Activated CD4-positive, alpha-beta T cell treated with anti-CD3 and anti-CD28 coated beads for 1 hour (primary cell): ENCODE measurements around the gene HNRNPD.
"Not testable (repeated sequence)": the region's sequence is repeated elsewhere in the genome, so short reads cannot be mapped to it uniquely, and the experiment has no call there.

ENCODE experiments used
- DNase-seq: peaks from one replicate; pipeline ENCODE4 v3.0.0-alpha.2; 2020

The HNRNPD gene

GRCh38 chr4:82373816-82374625 lies at the start of gene HNRNPD:
Gene HNRNPD, minus strand, starts transcription at chr4:82373991. Its CDS starts 313 bp downstream, at chr4:82373678.
- peak; percentile 86 for DNase-seq

- no peak for DNase-seq
Observed at GRCh38 chr4:82422616-82423015, 48.8 kb upstream of the HNRNPD start.

- no peak for DNase-seq
Observed at GRCh38 chr4:82421796-82422560, 48.2 kb upstream of the HNRNPD start.

GRCh38 chr4:82419451-82419850 lies 45.7 kb upstream of the HNRNPD start:
- no peak for DNase-seq

- no peak for DNase-seq
Observed at GRCh38 chr4:82415922-82416365, 42.2 kb upstream of the HNRNPD start.

- not testable (repeated sequence) for DNase-seq
Observed at GRCh38 chr4:82415061-82415460, 41.3 kb upstream of the HNRNPD start.

- no peak for DNase-seq
Observed at GRCh38 chr4:82403725-82404124, 29.9 kb upstream of the HNRNPD start.

GRCh38 chr4:82402196-82402775 lies 28.5 kb upstream of the HNRNPD start:
- no peak for DNase-seq

- no peak for DNase-seq
Observed at GRCh38 chr4:82401600-82401999, 27.8 kb upstream of the HNRNPD start.

GRCh38 chr4:82398263-82398662 lies 24.5 kb upstream of the HNRNPD start:
- no peak for DNase-seq

GRCh38 chr4:82397527-82397926 lies 23.7 kb upstream of the HNRNPD start:
- DNase-seq = no peak

GRCh38 chr4:82394896-82395295 lies 21.1 kb upstream of the HNRNPD start:
- DNase-seq = no peak

GRCh38 chr4:82390061-82390460 lies 16.3 kb upstream of the HNRNPD start:
- not testable (repeated sequence) for DNase-seq

GRCh38 chr4:82388405-82388804 lies 14.6 kb upstream of the HNRNPD start:
- no peak for DNase-seq

- DNase-seq = not testable (repeated sequence)
Observed at GRCh38 chr4:82386312-82386711, 12.5 kb upstream of the HNRNPD start.

- no peak for DNase-seq
Observed at GRCh38 chr4:82382751-82383150, 9.0 kb upstream of the HNRNPD start.

GRCh38 chr4:82381661-82382296 lies 8.0 kb upstream of the HNRNPD start:
- no peak for DNase-seq

- DNase-seq = no peak
Observed at GRCh38 chr4:82381235-82381634, 7.4 kb upstream of the HNRNPD start.

- no peak for DNase-seq
Observed at GRCh38 chr4:82380831-82381230, 7.0 kb upstream of the HNRNPD start.

- no peak for DNase-seq
Observed at GRCh38 chr4:82380344-82380743, 6.6 kb upstream of the HNRNPD start.

GRCh38 chr4:82376109-82376508 lies 2.3 kb upstream of the HNRNPD start:
- DNase-seq = no peak

- no peak for DNase-seq
Observed at GRCh38 chr4:82373486-82373815, 340 bp downstream of the HNRNPD start.
